Smooth muscle cell (in vitro differentiated cells): ENCODE measurements around the gene AACS. TPM values are rescaled to one million over a fixed set of nuclear protein-coding genes. Genes with fewer than 3 reads are reported as not detected.

Source experiments
- DNase-seq: peaks from one replicate; lab custom pipeline; 2025; ENCODE audit not compliant: unreplicated experiment; lab: John Stamatoyannopoulos, UW
- H2AFZ ChIP-seq: fragments of 200-600 bp; sonication (generic); 2 replicates; pipeline ENCODE4 v1.6.0; 2016; ENCODE audit warnings: antibody characterized with exemption, low read depth, mild to moderate bottlenecking
- H3F3A ChIP-seq: fragments of 200-600 bp; sonication (generic); 2 replicates; pipeline ENCODE4 v1.6.0; 2017; ENCODE audit warnings: antibody characterized with exemption, low read depth
- H3K27ac ChIP-seq: fragments of 200-600 bp; sonication (generic); 2 replicates; pipeline ENCODE4 v1.5.1; 2016; ENCODE audit warnings: low read depth, mild to moderate bottlenecking
- H3K27me3 ChIP-seq: fragments of 200-600 bp; sonication (generic); 2 replicates; pipeline ENCODE4 v1.6.1; 2016; ENCODE audit warnings: low read depth, mild to moderate bottlenecking
- H3K36me3 ChIP-seq: fragments of 200-600 bp; sonication (generic); 2 replicates; pipeline ENCODE4 v1.5.1; 2016; ENCODE audit warnings: low read depth
- H3K4me1 ChIP-seq: fragments of 200-600 bp; sonication (generic); 2 replicates; pipeline ENCODE4 v1.5.1; 2016; ENCODE audit warnings: low read depth
- H3K4me2 ChIP-seq: fragments of 200-600 bp; sonication (generic); 2 replicates; pipeline ENCODE4 v1.6.0; 2016; ENCODE audit warnings: mild to moderate bottlenecking
- H3K4me3 ChIP-seq: fragments of 200-600 bp; sonication (generic); 2 replicates; pipeline ENCODE4 v1.5.1; 2016; ENCODE audit warnings: mild to moderate bottlenecking
- H3K79me2 ChIP-seq: fragments of 200-600 bp; sonication (generic); 2 replicates; pipeline ENCODE4 v1.6.0; 2016; ENCODE audit warnings: low read depth, mild to moderate bottlenecking
- H3K9ac ChIP-seq: fragments of 200-600 bp; sonication (generic); 2 replicates; pipeline ENCODE4 v1.6.0; 2016; ENCODE audit warnings: low read depth
- H3K9me3 ChIP-seq: fragments of 200-600 bp; sonication (generic); replicated peaks from 2 replicates; pipeline ENCODE4 v1.5.1; 2016; ENCODE audit warnings: low read depth
- H4K20me1 ChIP-seq: fragments of 200-600 bp; sonication (generic); 2 replicates; pipeline ENCODE4 v1.6.0; 2016; ENCODE audit warnings: low read depth
- CTCF ChIP-seq: fragments of 200-600 bp; sonication (generic); IDR thresholded peaks from 2 replicates; pipeline ENCODE4 v1.5.1; 2017; ENCODE audit warnings: borderline replicate concordance, mild to moderate bottlenecking, antibody characterized with exemption; ENCODE audit not compliant: insufficient read depth, poor library complexity, severe bottlenecking
- WGBS: methylation state at CpG from one replicate; pipeline ENCODE4 v1.1.7; 2016; ENCODE audit warnings: low lambda C conversion rate; 5-methylcytosine and 5-hydroxymethylcytosine counted together
- polyA plus RNA-seq: library from polyadenylated mRNA; unstranded; fragments of >200 nt; fragmentation: Nextera tagmentation; extraction: Ambion mirVana; gene quantifications from 2 replicates; pipeline ENCODE4 v1.2.1, GENCODE V29; 2016
- total RNA-seq: library from RNA; depleted of rRNA; stranded (reverse); fragments of >200 nt; gene quantifications from 2 replicates; pipeline ENCODE4 v1.2.3, GENCODE V29; 2014

Gene AACS
- total and polyA plus RNA-seq, 2 experiments from 2014 or later, result 8.0 to 15.6 TPM

- no peaks in the 10 kb centered on the region for H3K9me3 ChIP-seq
- DNase-seq, result no peak
- H2AFZ ChIP-seq, result no peak overlapping the region
- peaks cover 39% of the 10 kb centered on the region for H3K4me1 ChIP-seq
- no peaks in the 10 kb centered on the region for H3K36me3 ChIP-seq
- H3F3A ChIP-seq, result no peaks in the 10 kb centered on the region
- 52% methylated on average over 16 of the region's 16 CpGs for WGBS
- no peak overlapping the region for H3K4me2 ChIP-seq
- TF ChIP-seq CTCF, result no peak
- H3K27me3 ChIP-seq, result peaks cover 50% of the 10 kb centered on the region
- no peaks in the 10 kb centered on the region for H4K20me1 ChIP-seq
- no peak overlapping the region for H3K9ac ChIP-seq
- H3K4me3 ChIP-seq, result no peak overlapping the region
- no peaks in the 10 kb centered on the region for H3K79me2 ChIP-seq
- H3K27ac ChIP-seq, result no peak overlapping the region
Observed at GRCh38 chr12:125184213-125184967, 119.2 kb downstream of the AACS start.

- Histone ChIP-seq H2AFZ (no peak overlapping the region), H3K27me3 (peaks cover 59% of the 10 kb centered on the region), H3K4me3 (peak overlapping the region; percentile 38), H3K79me2 (no peaks in the 10 kb centered on the region), H3F3A (no peaks in the 10 kb centered on the region), H3K36me3 (no peaks in the 10 kb centered on the region), H4K20me1 (no peaks in the 10 kb centered on the region), H3K9ac (no peak overlapping the region), H3K9me3 (no peaks in the 10 kb centered on the region), H3K4me1 (peaks cover 46% of the 10 kb centered on the region), H3K27ac (no peak overlapping the region), H3K4me2 (peak overlapping the region; percentile 78)
- WGBS, result 2% methylated on average over 21 of the region's 21 CpGs
- DNase-seq, result no peak
- TF ChIP-seq CTCF, result no peak
Observed at GRCh38 chr12:125185311-125185739, 120.1 kb downstream of the AACS start.

GRCh38 chr12:125185740-125186470 is 120.7 kb downstream of the AACS start, which contains the start of gene TMEM132B:
Gene TMEM132B (plus strand): TSS chr12:125186386.
- H3K27ac ChIP-seq, result no peak within 1 kb of the TSS
- no peak within 1 kb of the TSS for H3K9ac ChIP-seq
- H2AFZ ChIP-seq, result no peak within 1 kb of the TSS
- WGBS, result under 1% methylated on average over 21 of the region's 71 CpGs
- no peaks in the 10 kb centered on the region for H3K36me3 ChIP-seq
- peaks cover 59% of the 10 kb centered on the region for H3K27me3 ChIP-seq
- no peaks in the 10 kb centered on the region for H3K79me2 ChIP-seq
- peak; percentile 16 for DNase-seq
- no peaks in the 10 kb centered on the region for H3K9me3 ChIP-seq
- H3K4me1 ChIP-seq, result peaks cover 46% of the 10 kb centered on the region
- H4K20me1 ChIP-seq, result no peaks in the 10 kb centered on the region
- peak; percentile 32 for TF ChIP-seq CTCF
- H3K4me3 ChIP-seq, result peak within 1 kb of the TSS; percentile 38
- no peaks in the 10 kb centered on the region for H3F3A ChIP-seq
- H3K4me2 ChIP-seq, result peak within 1 kb of the TSS; percentile 85
